ENCODE results near the gene TSACC.
"Not testable (repeated sequence)": the region's sequence is repeated elsewhere in the genome, so short reads cannot be mapped to it uniquely, and the experiment has no call there.

Gene TSACC

DNA sequence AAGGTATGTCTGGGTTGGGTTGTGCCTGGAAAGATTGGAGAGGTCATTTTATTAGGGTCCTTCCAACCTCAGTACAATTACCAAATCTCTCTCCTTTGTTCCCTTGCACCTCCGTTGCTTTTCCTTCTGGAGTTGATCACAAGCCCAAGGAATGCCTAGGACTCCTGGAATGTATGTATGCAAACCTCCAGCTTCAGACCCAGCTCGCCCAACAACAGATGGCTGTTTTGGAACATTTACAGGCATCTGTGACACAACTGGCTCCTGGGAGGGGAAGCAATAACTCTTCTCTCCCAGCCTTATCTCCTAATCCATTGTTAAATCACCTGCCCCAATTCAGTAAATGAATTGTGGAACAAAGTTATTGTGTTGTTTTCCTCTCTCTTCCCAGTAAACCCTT is 8.3 kb downstream of the TSACC start:
- no peak for DNase-seq (ENCODE audit: low read depth in 2 of 2)

- DNase-seq (ENCODE audit: low read depth in 2 of 2) = no peak
Observed at GRCh38 chr1:156347331-156347730, 9.0 kb downstream of the TSACC start.

DNA sequence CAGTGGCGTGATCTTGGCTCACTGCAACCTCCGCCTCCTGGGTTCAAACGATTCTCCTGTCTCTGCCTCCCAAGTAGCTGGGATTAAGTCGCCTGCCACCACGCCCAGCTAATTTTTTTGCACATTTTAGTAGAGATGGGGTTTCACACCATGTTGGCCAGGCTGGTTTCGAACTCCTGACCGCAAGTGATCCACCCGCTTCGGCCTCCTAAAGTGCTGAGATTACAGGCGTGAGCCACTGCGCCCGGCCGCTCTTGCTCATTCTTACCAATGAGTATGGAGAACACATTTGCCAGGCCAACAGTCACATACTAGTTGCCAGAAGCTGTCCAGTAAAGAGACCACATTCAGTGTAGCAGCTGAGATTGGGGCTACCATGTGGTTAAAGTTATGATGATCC is 14.2 kb downstream of the TSACC start:
- DNase-seq (ENCODE audit: low read depth in 2 of 2) = not testable (repeated sequence)

DNA sequence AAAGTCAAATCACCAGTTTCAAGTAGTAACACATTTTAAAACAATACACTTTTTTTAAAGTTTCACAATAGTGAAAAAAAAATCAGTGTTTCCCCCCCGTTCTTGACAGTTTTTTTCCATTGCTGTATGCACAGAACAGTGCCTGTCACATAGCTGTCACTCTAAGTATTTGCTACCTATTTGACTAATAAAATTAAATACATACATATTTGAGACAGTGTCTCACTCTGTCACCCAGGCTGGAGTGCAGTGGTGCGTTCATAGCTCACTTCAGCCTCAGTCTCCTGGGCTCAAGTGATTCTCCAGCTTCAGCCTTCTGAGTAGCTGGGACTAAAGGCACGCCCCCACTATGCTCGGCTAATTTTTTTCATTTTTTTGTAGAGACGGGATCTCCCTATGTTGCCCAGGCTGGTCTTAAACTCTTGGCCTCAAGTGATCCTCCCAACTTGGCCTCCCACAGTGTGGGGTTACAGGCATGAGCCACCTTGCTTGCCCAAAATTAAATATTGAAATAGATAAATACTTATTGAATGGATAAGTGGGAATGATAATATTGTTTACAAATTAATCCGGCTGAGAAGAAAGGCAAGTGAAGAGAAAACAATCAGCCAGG is 18.0 kb downstream of the TSACC start:
- no peak for DNase-seq (ENCODE audit: low read depth in 2 of 2)

DNA sequence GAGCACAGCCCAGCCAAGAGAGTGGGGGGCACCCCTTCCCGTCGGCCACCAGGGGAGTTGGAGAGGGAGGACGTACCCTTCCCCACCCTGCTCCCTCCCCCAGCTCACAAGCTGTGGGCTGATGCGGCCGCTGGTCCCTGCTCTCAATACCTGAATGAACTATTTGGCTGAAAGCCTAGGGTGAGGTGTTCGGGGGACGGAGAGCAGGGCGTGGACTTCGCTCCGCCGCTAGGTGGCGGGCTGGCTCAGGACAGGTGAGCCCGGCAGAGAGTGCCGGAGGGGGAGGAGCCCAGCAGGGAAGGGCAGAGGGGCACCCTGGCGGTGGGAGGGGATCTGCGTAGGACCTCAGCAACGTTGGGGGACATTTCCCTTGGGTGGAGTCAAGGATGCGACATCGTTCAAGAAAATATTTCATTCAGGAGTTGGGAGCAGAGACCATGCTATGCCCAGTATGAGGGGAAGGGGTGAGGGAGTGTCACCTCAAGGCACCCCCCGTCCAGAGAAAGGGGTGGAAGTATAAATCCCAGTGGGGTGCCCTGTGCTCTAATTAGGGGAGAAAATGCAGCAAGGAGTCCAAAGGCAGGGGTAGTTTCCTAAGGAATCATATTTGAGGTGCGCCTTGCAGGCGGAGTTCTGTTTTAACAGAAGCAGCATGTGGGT is 18.7 kb downstream of the TSACC start:
- peak; percentile 33 to 44 for DNase-seq (ENCODE audit: low read depth in 2 of 2)

- DNase-seq (ENCODE audit: low read depth in 2 of 2) = no peak
Observed at GRCh38 chr1:156357977-156358376, 19.7 kb downstream of the TSACC start.

GRCh38 chr1:156358641-156359040 is 20.3 kb downstream of the TSACC start:
- no peak for DNase-seq (ENCODE audit: low read depth in 2 of 2)

- no peak for DNase-seq (ENCODE audit: low read depth in 2 of 2)
Observed at GRCh38 chr1:156359249-156359648, 20.9 kb downstream of the TSACC start.

GRCh38 chr1:156359973-156360372 is 21.6 kb downstream of the TSACC start:
- DNase-seq (ENCODE audit: low read depth in 2 of 2) = no peak

DNA sequence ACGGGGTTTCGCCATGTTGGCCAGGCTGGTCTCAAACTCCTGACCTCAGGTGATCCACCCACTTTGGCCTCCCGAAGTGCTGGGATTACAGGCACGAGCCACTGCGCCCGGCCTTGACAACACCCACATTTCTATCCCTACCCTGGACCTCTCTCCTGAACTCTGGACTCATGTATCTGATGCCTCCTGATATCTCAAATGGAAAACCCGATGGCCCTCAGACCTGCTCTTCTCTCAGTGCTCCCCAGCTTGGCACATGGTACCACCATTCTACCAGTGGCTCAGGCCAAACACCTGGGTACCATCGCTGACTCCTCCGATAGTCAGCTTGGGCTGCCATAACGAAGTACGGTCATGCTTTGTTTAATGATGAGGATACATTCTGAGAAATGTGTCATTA is 22.2 kb downstream of the TSACC start:
- DNase-seq (ENCODE audit: low read depth in 2 of 2) = no peak

DNA sequence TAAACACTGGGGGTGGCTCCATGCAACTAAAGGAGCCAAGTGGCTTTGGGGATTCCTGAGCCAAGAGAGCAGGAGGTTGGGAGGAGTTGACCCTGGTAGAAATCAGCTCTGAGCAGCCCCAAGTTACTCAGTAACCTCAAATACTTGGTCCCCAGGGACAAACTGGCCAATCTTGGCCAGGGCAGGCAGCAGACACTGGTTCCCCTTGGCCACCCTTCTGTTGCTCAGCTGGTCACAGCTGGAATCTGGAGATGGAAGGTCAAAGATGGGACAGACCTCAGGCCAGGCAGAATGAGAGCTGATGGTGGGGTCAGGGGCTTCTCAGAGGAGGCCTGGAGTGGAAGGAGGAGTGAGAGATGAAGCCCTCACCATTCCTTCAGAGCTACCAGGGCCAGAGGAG is 27.4 kb downstream of the TSACC start:
- DNase-seq (ENCODE audit: low read depth in 2 of 2) = no peak

GRCh38 chr1:156366378-156367166 is 28.2 kb downstream of the TSACC start:
- no peak for DNase-seq (ENCODE audit: low read depth in 2 of 2)

- DNase-seq (ENCODE audit: low read depth in 2 of 2) = no peak
Observed at GRCh38 chr1:156367383-156368156, 29.2 kb downstream of the TSACC start.

DNA sequence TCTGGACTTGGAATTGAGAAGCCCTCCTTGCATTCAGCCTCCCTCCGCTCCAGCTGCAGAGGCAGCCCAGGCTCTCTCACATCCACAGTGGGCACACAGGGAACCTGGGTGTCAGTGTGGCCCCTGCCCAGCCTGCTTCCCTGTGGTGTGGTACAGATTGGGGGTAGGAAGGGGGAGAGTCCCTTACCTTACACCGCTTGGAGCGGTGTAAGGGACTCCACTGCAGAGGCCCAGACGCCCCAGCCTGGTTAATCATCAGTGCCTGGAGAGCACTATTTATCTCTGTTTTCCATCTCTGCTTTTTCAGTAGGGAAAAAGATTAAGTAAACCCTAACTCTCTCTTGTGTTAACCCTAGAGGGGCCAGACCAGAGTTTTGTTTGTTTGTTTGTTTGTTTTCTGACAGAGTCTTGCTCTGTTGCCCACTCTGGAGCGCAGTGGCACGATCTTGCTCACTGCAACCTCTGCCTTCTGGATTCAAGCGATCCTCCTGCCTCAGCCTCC is 29.9 kb downstream of the TSACC start:
- no peak for DNase-seq (ENCODE audit: low read depth in 2 of 2)

GRCh38 chr1:156368889-156369684 is 30.8 kb downstream of the TSACC start, which contains the start of gene RHBG:
Gene RHBG (plus strand): TSS chr1:156369211. CDS start chr1:156369250, 39 bp downstream.
- DNase-seq (ENCODE audit: low read depth in 2 of 2) = no peak

GRCh38 chr1:156369685-156370286 is 31.5 kb downstream of the TSACC start:
- DNase-seq (ENCODE audit: low read depth in 2 of 2) = not testable (repeated sequence)

- DNase-seq (ENCODE audit: low read depth in 2 of 2) = no peak
Observed at GRCh38 chr1:156371553-156372264, 33.4 kb downstream of the TSACC start.

DNA sequence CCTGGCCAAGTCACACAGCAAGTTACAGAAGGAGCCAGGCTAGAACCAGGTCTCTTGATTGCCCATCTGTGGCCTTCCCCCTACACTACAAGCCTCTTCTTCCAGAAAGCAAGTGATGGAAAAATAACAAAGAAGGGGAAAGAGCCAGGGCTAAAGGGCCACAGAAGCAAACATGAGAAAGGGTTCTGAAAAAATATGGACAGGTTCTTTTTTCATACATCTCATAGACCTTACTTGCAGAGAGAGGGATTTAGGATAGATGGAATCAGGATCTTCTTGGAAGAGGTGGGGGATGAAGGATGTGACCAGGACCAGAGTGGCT is 33.9 kb downstream of the TSACC start:
- DNase-seq (ENCODE audit: low read depth in 2 of 2) = no peak

DNA sequence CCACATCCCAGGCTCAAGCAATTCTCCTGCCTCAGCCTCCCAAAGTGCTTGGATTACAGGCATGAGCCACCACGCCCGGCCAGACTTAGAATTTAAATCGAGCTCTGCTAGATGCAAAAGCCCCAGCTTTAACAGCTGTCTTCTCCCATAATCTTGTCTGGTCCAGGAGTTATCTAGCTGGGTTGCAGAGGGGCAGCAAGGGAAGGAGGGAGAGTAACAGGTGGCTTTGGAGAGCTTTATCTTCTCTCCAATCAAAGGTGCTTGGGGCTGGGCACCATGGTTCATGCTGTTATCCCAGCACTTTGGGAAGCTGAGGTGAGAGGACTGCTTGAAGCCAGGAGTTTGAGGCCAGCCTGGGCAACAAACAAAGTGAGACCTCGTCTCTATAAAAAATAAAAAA is 34.5 kb downstream of the TSACC start:
- DNase-seq (ENCODE audit: low read depth in 2 of 2) = no peak

- DNase-seq (ENCODE audit: low read depth in 2 of 2) = no peak
Observed at GRCh38 chr1:156373546-156373945, 35.2 kb downstream of the TSACC start.

Measured in stimulated activated CD8-positive, alpha-beta memory T cell treated with anti-CD3 and anti-CD28 coated beads, Interleukin-2, amount 100 ng/mL, for 1 hour (primary cell).